SK-N-MC (cell line): ENCODE results near the gene MED17.
"Not testable (repeated sequence)": the region's sequence is repeated elsewhere in the genome, so short reads cannot be mapped to it uniquely, and the experiment has no call there.

Source experiments
- DNase-seq: peaks from one replicate; pipeline ENCODE4 v3.0.0-alpha.2; 2011; ENCODE audit warnings: low read depth, low spot score
- H3K27ac ChIP-seq: fragments of 200-600 bp; sonication (generic); 2 replicates; pipeline ENCODE4 v1.5.1; 2016; ENCODE audit warnings: mixed run types
- H3K36me3 ChIP-seq: fragments of 200-600 bp; sonication (generic); 2 replicates; pipeline ENCODE4 v1.6.1; 2017; ENCODE audit warnings: antibody characterized with exemption, low read length, mixed read lengths; ENCODE audit not compliant: insufficient read depth
- H3K4me3 ChIP-seq: fragments of 200-600 bp; sonication (generic); 2 replicates; pipeline ENCODE4 v1.5.1; 2016
- H3K9ac ChIP-seq: fragments of 200-600 bp; sonication (generic); 2 replicates; pipeline ENCODE4 v1.8.0; 2017; ENCODE audit warnings: mixed run types, mixed read lengths; ENCODE audit not compliant: insufficient read length
- H3K9me3 ChIP-seq: fragments of 200-600 bp; sonication (generic); 2 replicates; pipeline ENCODE4 v1.6.1; 2017; ENCODE audit warnings: low read depth, mild to moderate bottlenecking, antibody characterized with exemption, low read length, moderate library complexity, mixed read lengths
- EZH2 ChIP-seq: fragments of 200-600 bp; sonication (generic); IDR thresholded peaks from one replicate; pipeline ENCODE4 v1.6.1; 2017; ENCODE audit warnings: antibody characterized with exemption
- FOXP2 ChIP-seq: optimal IDR thresholded peaks from 2 replicates; pipeline ENCODE3; 2011; ENCODE audit warnings: mild to moderate bottlenecking, moderate library complexity; ENCODE audit not compliant: insufficient read depth; ENCODE audit errors: extremely low read length, control extremely low read depth
- POLR2AphosphoS5 ChIP-seq: IDR thresholded peaks from 2 replicates; pipeline ENCODE4 v1.6.1; 2012; ENCODE audit warnings: mild to moderate bottlenecking, low read depth, low read length, borderline replicate concordance

Gene MED17

GRCh38 chr11:93740730-93741093, 43.4 kb upstream of the MED17 start:
- Histone ChIP-seq H3K36me3 (peaks cover 51% of the 10 kb centered on the region), H3K9me3 (no peaks in the 10 kb centered on the region)

DNA sequence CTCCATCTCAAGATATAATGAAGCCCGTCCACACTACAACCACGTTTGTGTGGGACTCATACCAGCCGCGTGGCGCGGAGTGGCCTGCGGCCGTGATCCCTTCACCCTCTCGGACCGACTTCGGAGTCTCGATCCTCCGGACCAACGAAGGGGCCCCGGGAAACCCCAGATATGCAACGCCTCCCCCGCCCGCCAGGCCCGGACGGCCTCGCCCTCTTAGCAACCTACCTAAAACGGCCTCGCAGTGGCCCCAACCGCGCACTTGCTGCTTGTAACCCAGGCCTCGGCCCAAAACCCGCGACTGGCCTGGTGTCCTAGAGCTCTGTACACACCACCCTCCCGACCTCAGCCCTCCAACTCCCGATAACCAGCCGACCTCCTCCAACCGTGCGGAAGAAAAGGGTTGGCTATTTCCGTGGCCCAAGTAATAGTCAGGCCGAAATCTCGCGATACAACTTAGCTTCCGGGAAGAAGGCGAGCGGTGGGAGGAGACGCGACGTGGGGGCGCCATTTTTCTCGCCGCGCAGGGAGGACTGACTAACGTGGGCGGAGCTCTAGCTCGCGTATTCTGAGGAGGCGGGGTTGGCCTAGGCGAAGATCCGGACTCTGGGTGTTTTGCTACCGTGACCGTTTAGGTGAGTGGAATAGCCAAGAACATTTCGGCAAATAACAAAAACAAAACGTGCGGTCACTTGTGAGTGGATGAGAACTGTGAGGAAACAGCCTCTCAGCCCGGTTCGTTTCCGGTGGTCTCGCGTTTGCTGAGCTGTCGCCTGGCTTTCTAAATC, 42.8 kb upstream of the MED17 start, which contains the start of the genes C11orf54 and TAF1D:
Gene C11orf54 (plus strand): TSS at position 579 of the 788 bp plus-strand sequence. CDS start 5,722 bp downstream, outside the sequence.
Gene TAF1D (minus strand): TSS at position 402 of the 788 bp plus-strand sequence. CDS start 2,191 bp downstream, outside the sequence.
- no peak for TF ChIP-seq FOXP2
- TF ChIP-seq EZH2, result no peak
- peak; percentile 100 for TF ChIP-seq POLR2AphosphoS5
- Histone ChIP-seq H3K36me3 (peaks cover 45% of the 10 kb centered on the region), H3K9me3 (no peaks in the 10 kb centered on the region), H3K27ac (peak within 1 kb of the TSS; percentile 93), H3K4me3 (peak within 1 kb of the TSS; percentile 98), H3K9ac (peak within 1 kb of the TSS; percentile 100)
- DNase-seq, result peak; percentile 94

More at GRCh38 chr11:93740730-93741093, 43.4 kb upstream of the MED17 start:
- H3K4me3 ChIP-seq, result peak overlapping the region; percentile 98
- H3K9ac ChIP-seq, result peak overlapping the region; percentile 100
- H3K27ac ChIP-seq, result peak overlapping the region; percentile 93
- no peak for DNase-seq
- TF ChIP-seq FOXP2, result no peak
- no peak for TF ChIP-seq EZH2
- no peak for TF ChIP-seq POLR2AphosphoS5

- Histone ChIP-seq H3K9ac (peak overlapping the region; percentile 100), H3K36me3 (peaks cover 39% of the 10 kb centered on the region), H3K4me3 (peak overlapping the region; percentile 98), H3K9me3 (no peaks in the 10 kb centered on the region), H3K27ac (peak overlapping the region; percentile 43; the same call in 1 of the 2 replicates)
- TF ChIP-seq EZH2, result no peak
- no peak for DNase-seq
These were observed 42.2 kb upstream of the MED17 start for GRCh38 chr11:93741882-93742226.

GRCh38 chr11:93743291-93743690, 40.8 kb upstream of the MED17 start:
- Histone ChIP-seq H3K9me3 (no peaks in the 10 kb centered on the region), H3K9ac (no peak overlapping the region), H3K27ac (no peak overlapping the region), H3K4me3 (no peak overlapping the region), H3K36me3 (peaks cover 25% of the 10 kb centered on the region)
- TF ChIP-seq FOXP2 (no peak), EZH2 (no peak), POLR2AphosphoS5 (no peak)
- DNase-seq, result no peak

- peaks cover 12% of the 10 kb centered on the region for H3K36me3 ChIP-seq
- DNase-seq, result no peak
- TF ChIP-seq EZH2 (no peak), POLR2AphosphoS5 (no peak), FOXP2 (no peak)
- no peak overlapping the region for H3K4me3 ChIP-seq
- H3K9me3 ChIP-seq, result no peaks in the 10 kb centered on the region
- H3K27ac ChIP-seq, result no peak overlapping the region
- H3K9ac ChIP-seq, result peak overlapping the region; percentile 14
These were observed 39.4 kb upstream of the MED17 start for GRCh38 chr11:93744669-93745004.

- not testable (repeated sequence) for H3K9me3 ChIP-seq, H3K9ac ChIP-seq, H3K27ac ChIP-seq, H3K4me3 ChIP-seq, H3K36me3 ChIP-seq, DNase-seq
These were observed 38.9 kb upstream of the MED17 start for GRCh38 chr11:93745005-93745755.

GRCh38 chr11:93746101-93746500, 38.0 kb upstream of the MED17 start:
- 0 out of 2 replicates have a peak, but pooled peaks cover 2% of the 10 kb centered on the region for H3K36me3 ChIP-seq
- DNase-seq, result no peak
- no peak overlapping the region for H3K4me3 ChIP-seq
- H3K9ac ChIP-seq, result no peak overlapping the region
- H3K9me3 ChIP-seq, result no peaks in the 10 kb centered on the region
- H3K27ac ChIP-seq, result no peak overlapping the region
- TF ChIP-seq POLR2AphosphoS5 (no peak), EZH2 (no peak), FOXP2 (no peak)

DNA sequence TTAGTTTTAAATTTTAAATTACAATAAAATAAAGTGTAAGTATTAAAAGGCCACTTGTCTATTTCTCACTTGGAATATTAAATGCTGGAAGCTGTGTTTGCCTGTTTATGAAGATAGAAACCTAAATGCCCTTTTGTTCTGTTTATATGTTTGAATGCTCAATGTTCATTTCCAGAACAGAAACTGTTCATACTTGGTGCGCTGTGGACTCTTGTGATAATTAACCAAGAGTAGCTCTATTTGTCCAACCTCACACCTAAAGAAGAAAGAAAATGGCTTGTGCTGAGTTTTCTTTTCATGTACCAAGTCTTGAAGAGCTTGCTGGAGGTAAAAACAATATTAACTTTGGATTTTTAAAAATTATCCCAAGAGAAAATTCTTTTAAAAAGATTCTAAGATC, 37.0 kb upstream of the MED17 start:
- Histone ChIP-seq H3K9ac (no peak overlapping the region), H3K9me3 (no peaks in the 10 kb centered on the region), H3K4me3 (no peak overlapping the region), H3K36me3 (0 out of 2 replicates have a peak, but pooled peaks cover 2% of the 10 kb centered on the region), H3K27ac (no peak overlapping the region)
- DNase-seq, result no peak
- TF ChIP-seq EZH2, result no peak

- no peak for DNase-seq
- TF ChIP-seq POLR2AphosphoS5 (no peak), EZH2 (no peak), FOXP2 (no peak)
- Histone ChIP-seq H3K9me3 (no peaks in the 10 kb centered on the region), H3K36me3 (peaks cover 14% of the 10 kb centered on the region), H3K9ac (no peak overlapping the region), H3K4me3 (no peak overlapping the region), H3K27ac (no peak overlapping the region)
These were observed 33.1 kb upstream of the MED17 start for GRCh38 chr11:93751001-93751400.
